Measurements from ENCODE around the gene TOM1L2.

TOM1L2 gene

DNA sequence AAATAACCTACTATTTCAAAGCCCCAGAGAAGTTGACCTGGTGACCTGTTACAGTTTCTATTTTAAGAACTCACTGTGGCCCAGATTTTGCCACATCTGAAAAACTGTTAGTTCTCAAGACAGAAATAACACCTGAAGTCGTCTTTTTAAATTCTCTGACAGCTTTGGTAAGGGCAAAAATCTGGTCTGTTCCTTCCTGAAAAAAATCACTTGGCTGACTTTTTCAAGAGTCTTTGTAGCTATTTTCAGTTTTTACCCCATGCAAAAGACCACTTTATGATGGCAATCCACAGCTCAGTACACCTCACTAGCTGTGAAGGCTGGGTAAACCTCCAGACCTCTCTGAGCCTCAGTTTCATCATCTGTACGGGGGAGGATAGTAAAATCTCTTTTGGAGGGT lies 74.8 kb downstream of the TOM1L2 start:
- DNase-seq (ENCODE audit: low read depth), result no peak

DNA sequence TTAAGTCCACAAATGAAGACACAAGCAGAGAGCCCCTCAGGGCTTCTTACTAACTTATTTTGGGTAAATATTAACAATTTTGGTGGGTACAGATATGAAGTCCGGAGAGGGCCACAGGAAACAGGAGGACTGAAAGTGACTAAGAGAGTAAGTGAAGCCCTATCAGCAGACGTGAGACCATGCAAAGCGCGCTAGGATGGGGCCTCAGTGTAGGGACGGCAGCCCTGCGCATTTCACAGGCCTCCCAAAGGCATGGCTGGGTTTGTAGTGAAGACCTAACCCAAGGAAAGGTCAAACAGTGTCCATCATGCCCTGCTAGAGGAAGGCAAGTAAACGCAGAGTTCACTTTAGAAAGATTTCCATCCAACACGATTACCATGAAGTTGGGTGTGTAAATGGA lies 75.5 kb downstream of the TOM1L2 start:
- no peak for DNase-seq (ENCODE audit: low read depth)

DNA sequence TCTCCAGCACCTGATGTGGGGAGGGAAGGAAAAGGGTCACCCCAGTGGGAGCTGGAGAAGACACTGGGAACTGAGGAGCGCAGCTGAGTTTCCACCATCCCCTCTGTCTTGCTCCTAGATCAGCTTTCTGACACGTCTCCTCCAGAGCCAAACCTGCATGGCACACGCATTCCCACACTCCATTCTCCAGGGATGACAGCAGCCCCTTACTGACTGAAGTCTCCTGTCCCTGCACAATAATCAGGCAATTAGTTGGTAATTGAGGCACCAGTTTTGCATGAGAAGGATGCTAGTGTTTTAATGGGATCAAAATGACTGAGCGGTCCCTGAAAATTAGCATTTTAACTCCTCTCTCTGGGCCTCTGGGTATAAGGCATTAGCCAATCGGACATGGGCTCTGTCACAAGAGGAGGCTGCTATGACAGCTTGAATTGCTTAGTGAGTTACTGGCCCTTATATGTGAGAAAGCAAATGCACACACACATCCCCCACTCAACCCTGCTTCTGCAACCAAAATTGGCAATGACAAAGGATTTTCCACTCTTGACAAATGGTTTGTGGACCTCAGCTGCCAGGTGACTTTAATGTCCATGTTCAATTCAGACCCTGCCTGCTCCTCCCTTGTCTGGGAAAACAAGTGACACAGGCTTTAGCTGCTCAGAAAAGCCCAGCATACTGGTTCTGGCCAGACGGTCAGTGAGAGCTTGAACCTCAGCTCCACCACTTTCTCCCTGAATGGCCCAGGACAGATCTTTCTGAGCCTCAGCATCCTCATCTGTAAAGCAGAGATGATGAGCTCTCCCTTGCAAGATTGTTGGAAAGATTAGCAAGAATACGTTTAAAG lies 78.2 kb downstream of the TOM1L2 start:
- DNase-seq (ENCODE audit: low read depth), result no peak

DNA sequence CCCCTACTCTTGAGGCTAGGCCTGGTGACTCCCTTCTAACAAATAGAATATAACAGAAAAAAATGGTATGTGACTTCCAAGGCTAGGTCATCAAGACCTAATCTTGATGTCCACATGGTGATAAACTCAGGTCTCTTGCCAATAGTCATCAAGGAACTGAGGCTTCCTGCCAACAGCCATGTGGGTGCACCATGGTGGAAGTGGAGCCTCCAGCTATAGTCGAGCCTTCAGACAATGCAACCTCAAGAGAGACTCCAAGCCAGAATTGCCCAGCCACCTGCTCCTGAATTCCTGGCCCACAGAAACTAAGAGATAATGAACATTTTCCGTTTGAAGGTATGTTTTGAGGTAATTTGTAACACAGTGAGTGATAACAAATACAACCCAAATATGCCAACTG lies 79.5 kb downstream of the TOM1L2 start:
- no peak for DNase-seq (ENCODE audit: low read depth)

DNA sequence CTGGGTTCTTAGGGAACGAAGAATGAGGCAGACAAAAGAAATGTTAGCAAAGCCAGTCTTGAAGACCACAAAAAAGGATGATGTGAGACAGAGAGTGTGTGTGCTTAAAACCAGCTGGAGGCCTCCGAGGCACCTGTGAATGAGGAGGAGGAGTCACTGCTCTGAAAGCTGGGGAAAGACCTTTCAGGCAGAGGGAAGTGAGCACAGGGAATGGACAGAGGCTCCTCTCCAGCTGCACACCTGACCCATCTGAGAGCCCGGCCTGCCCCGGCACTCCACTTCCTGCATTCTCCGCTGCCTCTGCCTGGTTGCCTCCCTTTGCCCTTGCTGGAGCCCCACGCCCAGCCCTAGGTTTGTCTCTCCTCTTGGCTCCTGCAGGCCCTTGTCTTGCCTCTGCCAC lies 80.2 kb downstream of the TOM1L2 start:
- no peak for DNase-seq (ENCODE audit: low read depth)

DNA sequence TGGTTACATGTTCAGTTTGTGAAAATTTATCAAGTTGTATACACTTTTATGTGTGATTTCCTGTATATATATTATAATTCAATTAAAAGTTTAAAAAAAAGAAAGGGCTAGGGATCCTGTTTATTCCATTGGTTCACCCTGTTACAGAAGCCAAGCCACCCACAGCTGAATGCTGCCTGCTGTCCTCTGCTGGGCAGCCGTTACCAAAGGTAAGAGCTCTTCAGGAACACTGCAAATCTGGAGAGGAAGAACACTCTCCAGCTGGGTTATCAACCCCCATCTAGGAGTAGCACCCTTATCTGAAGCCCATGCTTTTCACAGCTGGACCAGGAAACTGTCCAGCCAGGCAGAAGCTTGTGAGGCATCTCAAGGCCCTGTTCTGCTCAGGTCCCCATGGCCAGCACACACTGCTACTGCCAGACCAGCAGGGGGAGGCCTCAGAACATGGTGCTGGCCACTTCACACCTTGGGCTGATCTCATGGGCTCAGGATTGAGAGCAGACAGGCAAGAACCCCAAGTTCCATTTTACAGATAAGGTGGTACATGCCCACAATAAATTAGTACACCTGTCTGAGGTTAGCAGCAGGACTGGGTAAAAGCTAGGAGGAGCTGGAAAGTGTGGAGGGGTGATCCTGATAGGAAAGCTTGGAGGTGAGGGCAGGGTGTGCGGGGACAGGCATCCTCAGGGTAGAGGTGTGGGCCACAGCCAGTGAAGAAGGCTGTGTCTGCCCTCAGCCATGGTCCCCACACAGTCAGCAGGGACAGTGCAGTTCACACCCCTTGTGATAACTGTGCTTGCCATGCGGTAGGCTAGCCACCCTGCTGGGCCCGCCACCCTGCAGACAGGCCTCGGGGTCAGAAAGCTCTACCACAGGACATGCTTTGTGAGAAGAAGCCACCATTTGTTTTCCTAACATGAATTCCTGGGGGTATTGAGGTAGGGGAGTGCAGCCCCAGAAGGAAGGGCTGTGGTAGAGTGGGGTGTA lies 81.1 kb downstream of the TOM1L2 start:
- DNase-seq (ENCODE audit: low read depth), result peak; percentile 43

DNA sequence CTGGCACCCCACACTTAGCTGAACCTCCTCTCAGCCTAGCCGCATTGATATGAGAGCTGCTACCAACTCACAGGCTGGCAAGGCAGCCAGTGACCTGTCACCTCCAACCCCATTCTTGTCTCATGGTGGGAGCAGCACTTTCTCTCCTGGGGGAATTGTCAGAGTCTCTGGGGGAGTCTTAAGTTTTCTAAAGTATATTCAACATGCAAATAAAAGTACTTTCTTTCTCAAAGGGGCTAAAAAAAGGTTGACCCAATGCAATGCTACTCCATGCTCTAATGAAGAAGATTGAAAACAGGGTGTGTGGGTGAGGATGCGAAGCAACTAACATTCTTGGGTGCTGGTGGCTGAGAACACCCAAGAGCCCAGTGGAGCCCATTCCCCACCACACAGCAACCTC lies 82.3 kb downstream of the TOM1L2 start:
- no peak for DNase-seq (ENCODE audit: low read depth)

DNA sequence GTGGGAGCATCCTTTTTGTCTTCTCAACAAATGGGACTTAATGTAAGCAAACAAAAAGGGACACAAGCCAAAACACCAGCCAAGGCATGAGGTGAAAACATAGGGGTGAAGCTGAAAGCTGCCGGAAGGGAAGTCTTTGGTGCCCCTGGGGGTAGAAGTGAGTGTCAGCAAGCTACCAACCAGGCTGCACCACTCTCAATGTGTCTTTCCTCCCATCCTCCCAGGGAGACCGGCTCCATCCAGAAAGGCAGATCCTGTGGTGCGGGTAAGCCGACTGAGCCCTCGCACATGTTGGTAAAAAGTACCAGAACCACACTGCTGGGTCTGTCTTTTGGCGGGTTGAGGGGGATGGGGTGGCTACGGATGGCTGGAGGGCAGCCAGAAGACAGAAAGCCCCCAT lies 83.4 kb downstream of the TOM1L2 start:
- DNase-seq (ENCODE audit: low read depth), result no peak

DNA sequence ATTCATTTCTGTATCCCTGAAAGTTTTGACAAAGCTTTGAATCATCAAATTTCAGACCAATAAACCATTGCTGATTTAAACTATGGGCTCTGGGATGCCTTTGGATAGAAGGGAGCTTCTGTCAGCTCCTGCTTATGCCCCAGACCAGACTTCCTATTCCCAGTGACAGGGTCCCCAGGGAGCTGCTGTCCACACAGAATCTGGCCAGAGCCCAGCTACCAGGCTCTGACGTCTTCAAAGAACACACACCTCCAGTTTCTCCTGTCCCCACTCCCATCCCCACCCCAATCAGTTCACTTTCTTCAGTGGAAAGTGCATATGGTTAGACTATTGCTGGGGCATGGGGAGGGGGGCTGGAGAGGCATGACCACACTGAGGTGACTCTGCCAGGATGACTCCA lies 83.8 kb downstream of the TOM1L2 start:
- DNase-seq (ENCODE audit: low read depth), result no peak

DNA sequence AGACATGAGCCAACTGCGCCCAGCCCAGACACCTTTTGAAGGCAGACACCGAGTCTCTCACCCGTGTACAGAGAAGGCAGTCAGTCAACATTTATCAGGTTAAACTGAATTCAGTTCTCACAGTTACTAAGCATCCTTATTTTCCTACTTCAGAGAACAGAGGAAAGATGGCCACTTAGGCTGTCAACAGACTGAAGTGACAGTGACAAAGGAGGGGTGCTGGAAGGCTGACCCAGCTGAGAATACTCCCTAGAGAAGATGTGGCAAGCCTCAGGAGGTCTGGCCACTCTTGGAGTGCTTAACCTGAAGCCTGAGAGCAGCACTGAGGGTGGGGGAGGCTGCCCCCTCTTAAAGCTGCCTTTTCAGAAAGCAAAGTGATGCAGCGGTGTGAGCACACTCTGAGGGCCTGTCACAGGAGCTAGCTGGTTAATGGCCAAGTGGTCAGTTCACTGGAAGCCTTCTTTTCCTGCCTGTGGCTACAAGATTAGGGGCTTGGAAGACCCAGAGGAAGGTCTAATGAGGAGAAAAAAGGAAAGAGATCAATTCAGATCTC lies 84.4 kb downstream of the TOM1L2 start:
- no peak for DNase-seq (ENCODE audit: low read depth)

DNA sequence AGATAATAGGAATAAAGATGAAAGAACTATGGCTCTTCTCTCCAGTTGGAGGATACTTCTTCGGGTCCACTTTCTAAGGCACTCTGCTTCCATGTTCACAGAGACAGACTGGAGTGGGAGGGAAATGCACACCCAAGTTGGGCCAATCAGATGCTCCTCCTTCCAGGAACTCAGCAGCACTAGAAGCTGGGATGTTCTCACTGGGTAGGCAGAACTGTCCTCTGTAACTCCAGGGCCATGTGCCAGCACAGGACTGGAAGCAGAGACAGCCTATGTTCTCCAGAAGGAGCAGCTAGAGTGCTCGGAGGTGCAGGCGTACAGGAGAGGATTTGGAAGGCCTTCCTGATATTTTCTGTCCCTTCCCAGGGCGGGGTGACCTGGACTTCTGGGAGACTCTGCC lies 85.5 kb downstream of the TOM1L2 start:
- DNase-seq (ENCODE audit: low read depth), result no peak

DNA sequence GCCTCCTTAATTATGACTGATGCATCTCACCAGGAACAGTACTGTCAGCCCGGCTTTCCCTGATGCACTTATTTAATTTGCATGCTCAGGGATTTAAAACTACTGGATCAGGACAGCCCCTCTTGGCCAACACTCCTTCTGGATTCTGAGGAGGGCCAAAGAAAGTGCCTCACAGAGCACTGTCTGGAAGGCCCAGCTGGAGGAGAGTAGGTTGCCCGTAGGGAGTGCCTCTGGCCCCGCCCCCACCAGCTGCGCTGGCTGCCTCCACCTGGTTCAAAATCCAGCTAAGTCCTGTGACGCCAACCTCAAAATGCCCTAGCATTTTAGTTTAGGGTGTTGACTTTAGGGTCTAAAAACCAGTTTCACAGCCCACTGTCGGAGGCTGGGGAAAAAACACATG lies 86.0 kb downstream of the TOM1L2 start:
- no peak for DNase-seq (ENCODE audit: low read depth)

DNA sequence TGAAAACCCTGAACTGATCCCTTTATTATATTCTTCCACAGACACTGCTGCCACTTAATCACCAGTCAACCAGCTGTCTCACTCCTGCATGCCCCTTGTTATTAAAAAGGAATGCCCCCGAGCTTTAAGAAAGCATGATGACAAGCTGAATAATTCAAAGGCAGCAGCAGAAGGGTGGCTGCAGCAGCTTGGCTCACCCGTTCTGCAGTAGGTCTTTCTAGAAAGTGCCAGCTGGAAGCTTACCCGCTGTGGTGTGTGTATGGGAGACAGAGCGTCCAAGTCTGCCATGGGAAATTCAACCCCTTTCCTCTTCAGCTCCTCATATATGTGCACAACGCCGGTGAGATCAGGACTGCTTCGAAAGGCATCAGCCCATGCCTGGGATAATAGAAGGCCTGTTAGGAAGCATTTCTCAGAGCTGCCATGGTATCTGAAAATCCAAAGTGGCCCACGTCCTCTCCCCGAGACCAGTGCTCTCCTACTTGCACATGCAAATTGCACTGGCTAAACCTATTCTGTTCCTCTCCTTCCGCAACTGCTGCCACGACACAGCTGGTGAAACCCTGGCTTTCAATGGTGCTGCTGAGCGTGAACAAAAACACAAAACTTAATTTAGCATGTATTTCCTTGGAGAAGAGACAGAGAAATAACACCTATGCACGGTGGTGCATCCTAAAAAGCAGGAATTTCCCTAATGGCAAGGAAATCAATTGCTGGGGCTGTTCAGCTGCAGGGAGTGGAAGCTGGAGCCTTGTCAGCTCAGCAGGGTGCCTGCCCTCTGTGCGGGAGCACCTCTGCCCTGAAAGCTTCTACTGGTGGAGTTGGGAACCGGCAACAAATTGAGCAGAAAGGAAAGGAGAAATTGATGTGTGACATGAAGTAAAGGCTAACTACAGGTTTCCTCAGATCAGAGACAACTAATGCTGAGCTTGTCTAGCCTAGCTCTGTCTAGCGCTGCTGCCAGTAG lies 87.5 kb downstream of the TOM1L2 start:
- no peak for DNase-seq (ENCODE audit: low read depth)

DNA sequence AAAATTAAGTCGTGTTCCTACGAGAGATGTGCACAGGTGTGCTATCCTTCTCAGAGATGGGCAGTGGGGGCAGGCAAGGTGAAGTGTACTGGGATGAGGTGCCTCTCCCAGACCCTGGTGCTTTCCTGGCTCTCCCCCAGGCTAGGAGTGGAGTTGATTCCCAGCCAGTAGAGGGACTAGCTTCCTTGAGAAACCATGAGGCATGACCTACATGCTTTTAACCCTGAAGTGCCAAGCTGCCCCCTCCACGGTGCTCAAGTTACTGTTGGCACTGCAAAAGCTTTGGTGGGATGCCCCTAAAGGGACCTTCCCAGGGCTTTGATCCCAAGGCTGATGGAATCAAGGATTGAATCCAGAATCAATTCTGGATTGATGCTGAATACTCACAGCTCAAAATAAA lies 88.4 kb downstream of the TOM1L2 start:
- no peak for DNase-seq (ENCODE audit: low read depth)

DNA sequence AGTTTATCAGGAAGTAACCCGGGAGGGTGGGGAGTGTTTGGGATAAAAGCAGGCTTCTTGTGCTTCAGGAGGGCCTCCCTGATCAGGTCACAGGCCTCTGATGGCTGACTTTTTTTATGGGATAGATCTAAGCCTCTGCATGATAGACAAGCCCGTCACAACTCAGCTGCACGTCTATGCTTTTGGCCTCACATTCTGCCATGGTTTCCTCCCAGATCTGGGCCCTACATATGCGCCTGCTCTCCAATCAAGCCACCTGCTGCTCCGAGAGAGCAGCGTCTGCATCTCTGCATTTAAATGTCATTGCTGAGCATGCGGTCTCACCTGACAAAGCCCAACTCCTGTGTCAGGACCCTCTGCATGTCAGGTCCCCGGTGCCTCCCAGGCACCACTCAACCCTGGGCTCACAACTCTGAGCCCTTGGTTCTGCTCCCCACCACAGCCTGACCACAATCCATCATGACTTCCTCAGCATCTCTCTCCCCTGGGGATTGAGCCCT lies 90.1 kb downstream of the TOM1L2 start:
- no peak for DNase-seq (ENCODE audit: low read depth)

DNA sequence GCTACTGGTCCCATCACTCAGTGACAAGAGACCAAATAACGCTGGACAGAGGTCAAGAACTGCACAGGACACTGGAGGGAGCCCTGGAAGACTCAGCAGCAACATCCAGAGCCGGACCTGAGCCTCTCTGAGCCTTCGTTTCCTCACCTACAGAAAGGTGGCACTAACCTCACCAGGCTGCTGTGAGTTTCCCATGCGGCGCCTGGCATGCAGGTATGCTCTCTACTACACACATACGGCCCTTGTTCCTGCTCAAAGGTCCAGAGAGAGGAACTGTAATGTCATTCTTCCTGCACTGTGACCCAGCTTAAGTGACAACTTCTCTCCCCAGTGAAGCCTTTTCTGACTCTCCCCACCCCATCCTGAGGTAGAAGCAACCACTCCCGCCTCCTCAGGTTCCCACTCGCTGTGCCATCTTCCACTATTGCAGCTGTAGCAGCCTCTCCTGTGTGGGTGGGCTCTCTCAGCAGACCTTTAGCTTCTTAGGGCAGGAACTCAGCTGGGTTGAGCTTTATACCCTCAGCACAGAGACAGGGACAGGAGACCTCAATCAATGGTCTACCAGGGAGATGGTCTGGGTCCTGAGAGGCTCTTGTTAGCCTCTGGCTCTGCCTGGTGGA lies 91.5 kb downstream of the TOM1L2 start:
- DNase-seq (ENCODE audit: low read depth), result no peak

DNA sequence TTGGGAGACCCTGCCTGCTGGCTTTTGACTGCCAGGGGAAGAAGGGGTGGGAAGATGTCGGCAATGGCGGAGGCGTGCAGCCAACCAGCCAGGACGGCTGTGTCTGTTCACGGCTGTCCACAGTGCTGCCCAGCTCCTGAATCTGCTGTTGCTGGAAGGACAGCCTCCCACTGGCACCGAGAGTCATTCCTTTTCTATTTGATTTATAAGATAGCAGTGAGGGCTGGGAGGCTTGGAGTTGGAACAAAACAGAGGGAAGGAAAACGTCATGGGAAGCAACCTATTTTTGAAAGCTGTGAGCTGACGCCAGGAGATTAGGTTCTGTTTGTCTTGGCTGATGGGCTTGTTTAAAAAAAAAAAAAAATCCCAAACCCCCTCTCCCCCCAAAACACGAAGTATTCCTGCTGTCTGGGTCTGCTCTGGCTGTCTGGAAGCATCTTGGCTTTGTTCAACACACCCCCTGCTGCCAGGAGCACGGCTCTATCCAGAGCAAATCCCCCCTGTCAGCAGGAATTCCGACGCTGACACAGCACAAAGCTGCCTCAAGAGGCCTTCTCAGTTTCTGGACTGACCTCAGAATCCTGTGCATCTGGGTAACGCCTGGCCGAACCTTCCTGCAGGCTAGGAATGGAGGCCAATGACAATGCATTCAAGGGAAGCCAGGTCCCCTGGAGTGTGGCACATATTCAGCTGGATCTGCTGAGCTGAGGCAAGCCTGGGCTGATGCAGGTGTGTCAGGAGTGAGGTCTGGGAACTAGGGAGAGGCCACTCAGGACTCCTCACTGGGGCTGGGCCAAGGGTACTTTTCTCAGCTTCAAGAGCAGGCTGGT lies 94.5 kb downstream of the TOM1L2 start:
- no peak for DNase-seq (ENCODE audit: low read depth)

DNA sequence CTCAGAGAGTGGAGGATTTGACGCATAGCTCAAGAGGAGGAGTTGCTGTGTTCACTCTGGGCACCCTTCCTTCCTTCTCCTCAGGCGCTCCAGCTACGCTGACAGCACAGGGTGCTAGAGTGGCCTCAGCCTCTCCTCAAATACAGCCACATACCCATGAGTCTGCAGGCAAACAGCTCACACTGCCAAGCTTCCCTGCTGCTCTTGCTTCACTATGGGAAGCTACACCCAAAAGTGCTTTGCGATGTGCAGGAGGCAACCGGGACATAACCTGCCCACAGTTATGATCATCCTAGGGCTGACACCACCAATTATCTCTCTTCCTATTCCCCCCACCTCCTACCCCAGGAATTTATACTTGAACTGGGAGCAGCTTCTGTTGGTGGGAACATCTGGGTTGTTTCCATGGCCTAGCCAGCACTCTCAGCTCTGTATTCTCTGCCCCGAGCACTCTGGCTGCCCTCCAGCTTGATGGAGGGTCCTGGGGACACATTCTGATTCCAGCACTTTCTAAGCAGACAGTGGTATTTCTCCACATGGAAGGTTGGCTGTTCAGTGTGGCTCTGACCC lies 95.2 kb downstream of the TOM1L2 start:
- no peak for DNase-seq (ENCODE audit: low read depth)

DNA sequence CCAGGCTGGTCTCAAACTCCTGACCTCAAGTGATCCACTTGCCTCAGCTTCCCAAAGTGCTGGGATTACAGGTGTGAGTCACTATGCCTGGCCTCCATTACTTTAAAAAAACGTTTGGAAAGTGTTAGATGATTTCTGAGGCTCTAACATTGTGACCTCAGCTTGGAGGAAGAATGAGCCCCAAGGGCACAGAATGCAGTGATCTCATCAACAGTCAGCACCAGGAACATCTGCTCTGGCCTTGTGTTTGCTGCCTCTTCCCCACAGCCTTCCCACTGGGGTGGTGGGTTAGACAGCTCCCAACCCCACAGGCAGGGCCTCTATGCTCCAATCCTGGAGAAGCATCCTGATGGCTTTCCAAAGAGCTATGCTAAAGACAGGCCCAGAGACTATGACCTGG lies 97.7 kb downstream of the TOM1L2 start:
- no peak for DNase-seq (ENCODE audit: low read depth)

All from CMK (cell line).